ENCODE data around the gene UPK2.

The UPK2 gene

GRCh38 chr11:119006656-119007055, 50.6 kb downstream of the UPK2 start:
- H3K4me3 ChIP-seq (ENCODE audit: low read depth, low read length), result no peak overlapping the region
- no peak for DNase-seq (ENCODE audit: low read depth)
- in situ Hi-C loops (cut with HindIII; ENCODE audit: low sequenced_read_pairs), result no loop called here
- no peak for TF ChIP-seq CTCF (IDR thresholded peaks at IDR 0.05; ENCODE audit: low read depth, low read length, missing control alignments)

Data from astrocyte of the cerebellum (primary cell).